GM21423 (cell line): ENCODE data around the gene RHD.
"Not testable (repeated sequence)": the region's sequence is repeated elsewhere in the genome, so short reads cannot be mapped to it uniquely, and the experiment has no call there.

Source experiments
- ATAC-seq: cut with Tn5 transposase; IDR thresholded peaks from one replicate; pipeline ENCODE4 v1.9.1; 2021; ENCODE audit warnings: mild to moderate bottlenecking, moderate library complexity; ENCODE audit not compliant: unreplicated experiment

The RHD gene

DNA sequence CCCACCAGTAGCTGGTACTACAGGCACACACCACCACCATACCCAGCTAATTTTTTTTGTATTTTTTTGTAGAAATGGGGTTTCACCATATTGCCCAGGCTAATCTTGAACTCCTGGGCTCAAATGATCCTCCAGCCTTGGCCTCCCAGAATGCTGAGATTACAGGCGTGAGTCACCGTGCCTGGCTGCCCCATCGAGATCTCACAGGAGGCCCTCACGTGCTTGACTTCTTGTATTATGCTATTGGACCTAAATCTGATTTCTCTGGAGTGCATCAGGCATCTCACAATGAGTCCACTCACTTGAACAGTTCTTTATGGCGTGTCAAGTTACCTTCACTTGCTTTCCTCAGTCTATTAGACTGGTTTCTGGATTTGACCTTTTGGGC, 15.7 kb upstream of the RHD start:
- ATAC-seq = no peak

DNA sequence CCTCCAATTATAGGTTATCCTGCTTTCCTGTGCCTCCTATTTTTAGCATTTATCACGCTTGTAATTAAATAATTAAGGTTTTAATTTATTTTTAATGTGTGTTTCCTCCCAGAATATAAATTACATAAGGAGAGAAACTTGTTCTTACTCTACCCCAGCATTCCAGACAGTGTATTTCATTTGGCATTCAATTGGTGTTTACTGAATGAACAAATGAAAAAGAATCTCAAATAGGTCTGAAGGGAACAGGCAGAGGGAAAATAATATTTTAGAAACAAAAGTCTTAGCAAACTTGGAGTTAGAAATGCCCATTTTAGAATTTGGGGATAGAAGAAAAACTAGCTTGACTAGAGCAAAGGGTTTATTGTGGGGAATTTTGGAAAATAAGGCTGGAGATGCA, 15.1 kb upstream of the RHD start:
- no peak for ATAC-seq

DNA sequence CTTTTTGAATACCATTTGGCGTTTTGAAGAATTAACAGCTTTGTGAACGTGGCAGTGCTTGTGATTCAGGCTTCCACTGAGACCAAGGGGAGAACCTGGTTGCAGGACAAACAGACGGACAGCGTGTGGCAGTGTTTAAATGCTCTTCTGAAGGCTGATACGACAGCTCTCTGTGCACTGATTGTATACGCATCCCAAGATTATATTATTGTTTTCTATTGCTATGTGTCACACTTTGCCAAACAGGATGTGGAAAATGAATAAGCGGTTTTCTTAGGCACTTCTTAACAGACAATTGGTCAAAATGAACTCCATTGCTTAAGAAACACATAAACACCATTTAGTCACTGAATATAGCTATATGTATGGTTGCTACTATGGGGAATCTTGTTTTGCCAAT, 12.5 kb upstream of the RHD start:
- ATAC-seq = not testable (repeated sequence)

DNA sequence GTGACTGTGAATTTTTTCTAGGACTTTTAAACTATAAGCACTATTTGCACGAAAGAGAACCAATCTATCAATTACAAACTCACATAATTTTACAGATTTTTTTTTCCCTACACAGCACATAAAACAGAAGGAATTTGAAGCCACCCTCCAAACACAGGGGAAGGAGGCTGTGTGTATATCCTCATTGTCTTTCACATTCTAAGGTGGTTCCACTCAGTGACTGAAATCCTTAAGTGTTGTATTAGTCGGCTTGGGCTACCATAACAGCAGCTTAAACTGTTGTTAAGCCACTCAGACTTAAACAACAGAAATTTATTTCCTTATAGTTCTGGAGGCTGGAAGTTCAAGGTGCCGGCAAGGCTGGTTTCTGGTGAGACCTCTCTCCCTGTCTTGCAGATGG, 12.0 kb upstream of the RHD start:
- not testable (repeated sequence) for ATAC-seq

DNA sequence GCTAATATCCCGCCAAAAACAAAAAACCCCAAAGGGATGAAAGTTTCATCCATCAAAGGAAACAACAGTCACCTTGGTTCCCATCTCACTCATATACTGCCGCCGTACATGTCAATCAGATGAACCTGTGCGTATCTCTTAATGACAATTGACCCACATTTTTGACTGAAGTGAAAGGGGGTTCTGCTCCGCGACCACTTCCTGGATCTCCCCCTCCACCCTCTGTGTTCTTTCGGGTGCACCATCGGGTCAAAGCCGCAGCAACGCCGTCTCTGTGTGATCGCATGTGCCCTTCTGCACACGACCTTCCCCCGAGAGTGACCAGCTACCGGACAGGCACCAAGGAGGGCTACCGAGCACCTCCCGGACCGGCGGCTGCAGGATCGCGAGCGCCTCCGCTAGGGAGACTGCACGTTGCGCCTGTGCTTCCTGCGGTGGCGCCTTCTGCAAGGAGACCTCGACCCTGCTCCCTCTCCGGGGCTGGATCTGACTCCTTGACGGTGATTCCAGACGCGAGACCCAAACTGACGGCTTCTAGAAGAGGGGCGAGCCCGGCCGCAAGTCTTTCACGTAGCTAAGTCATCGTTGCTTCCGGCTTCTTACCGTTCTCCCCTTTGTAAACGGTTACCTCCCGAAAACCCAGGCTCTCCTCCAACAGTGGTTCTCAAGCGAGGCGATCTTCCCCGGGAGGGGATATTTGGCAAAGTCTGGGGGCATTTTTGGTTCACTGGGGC, 5.6 kb upstream of the RHD start:
- ATAC-seq = peak; percentile 24

DNA sequence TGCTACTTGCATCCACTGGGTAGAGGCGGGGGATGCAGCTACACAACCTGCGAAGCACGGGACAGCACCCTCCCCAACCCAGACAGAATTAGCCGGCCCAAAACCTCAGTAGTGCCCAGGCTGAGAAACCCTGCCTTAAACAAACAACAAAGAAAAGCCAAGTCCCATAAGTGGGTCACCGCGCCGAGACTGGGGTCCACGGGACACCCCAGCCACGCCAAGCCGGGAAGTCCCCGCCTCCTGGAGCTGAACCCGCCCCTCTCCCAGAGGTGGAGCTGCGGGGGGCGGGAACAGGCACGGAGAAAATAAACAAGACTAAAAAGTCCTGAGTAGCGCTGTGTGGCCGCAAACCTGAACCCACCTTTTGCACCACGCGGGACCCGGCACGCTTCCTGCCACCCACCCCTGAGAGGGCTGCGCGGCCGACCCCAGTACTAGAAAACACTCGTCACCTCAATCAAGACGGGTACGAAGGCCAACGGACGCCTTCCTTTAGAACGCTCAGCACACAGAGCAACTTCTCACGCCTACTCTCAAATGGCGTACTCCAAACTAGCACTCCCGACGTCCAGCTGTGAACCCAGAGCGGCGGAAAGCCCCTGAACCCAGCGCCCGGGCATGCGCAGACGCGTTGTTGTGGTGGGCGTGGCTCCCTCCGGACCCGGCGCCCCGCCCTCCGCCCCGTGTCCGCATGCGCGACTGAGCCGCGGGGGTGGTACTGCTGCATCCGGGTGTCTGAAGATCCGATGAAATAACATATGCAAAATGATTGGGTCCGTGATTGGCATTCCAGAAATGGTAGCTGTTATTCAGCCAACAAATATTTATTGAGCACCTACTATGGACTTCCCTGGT, 4.8 kb upstream of the RHD start:
- ATAC-seq = peak; percentile 67

DNA sequence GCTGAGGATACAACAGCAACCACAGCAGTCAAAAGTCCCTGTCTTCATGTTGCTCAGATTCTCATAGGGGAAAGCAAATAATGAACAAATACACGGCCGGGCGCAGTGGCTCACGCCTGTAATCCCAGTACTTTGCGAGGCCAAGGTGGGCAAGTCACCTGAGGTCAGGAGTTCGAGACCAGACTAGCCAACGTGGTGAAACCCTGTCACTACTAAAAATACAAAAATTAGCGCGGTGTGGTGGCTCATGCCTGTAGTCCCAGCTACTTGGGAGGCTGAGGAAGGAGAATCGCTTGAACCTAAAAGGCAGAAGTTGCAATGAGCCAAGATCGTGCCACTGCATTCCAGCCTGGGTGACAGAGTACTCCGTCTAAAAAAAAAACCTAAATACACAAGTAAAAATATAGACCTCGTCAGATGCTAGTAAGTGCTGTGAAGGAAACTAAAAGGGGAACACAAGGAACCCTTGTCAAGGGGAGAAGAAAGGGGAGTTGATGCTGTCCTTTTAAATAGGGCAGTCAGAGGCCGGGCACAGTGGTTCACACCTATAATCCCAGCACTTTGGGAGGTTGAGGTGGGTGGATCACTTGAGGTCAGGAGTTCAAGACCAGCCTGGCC, 4.1 kb upstream of the RHD start:
- not testable (repeated sequence) for ATAC-seq

DNA sequence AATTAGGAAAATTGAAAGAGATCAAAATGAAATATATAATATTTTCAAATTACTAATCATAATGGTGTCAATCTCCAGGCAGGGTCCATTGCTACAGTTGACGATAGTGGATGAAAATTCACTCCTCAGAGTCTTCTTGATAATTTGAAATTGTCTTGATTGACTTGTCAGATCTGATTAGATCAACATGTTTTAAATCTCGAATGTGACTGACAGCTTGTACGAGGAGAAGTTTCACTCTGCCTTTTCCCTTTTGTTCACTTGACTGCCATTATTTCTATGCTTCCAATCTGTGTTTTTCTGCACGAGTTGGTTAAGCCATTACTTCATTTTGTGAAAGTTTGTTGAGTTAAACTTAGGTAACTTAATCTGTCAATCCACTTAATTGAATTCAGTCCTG, 3.3 kb downstream of the RHD start:
- ATAC-seq = not testable (repeated sequence)

DNA sequence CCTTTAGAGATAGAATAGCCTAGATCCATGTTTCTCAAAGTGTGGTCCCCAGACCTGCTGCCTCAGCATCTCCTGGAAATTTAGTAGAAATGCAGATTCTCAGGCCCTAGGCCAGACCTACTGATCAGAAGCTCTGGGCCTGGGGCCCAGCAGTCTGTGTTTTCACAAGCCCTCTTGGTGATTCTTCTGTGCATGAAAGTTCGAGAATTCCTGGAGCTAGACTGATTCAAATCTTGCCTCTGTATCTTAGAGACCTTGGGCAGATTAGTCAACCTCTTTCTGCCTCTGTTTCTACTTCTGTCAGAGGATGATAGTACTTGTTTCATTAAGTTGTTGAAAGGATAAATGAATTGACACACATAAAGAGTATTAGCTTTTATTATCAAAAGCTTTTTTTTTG, 5.0 kb downstream of the RHD start:
- ATAC-seq = not testable (repeated sequence)

DNA sequence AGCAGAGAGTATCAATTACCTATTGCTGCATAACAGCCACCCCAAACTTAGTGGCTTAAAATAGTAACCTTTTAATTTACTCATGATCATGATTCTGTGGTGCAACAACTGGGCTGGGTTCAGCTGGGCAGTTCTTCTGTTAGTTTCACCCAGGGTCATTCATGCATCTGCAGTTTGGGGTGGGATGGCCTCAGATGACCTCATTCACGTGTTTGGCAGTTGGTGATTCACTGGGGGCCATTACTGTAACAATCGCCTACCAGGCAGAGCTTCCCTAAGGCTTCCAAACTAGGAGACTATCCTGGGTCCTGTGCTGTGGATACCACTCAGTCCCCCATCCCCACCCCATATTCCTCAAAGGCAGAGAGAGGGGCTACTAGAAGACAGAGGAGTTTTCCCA, 6.0 kb downstream of the RHD start:
- not testable (repeated sequence) for ATAC-seq

DNA sequence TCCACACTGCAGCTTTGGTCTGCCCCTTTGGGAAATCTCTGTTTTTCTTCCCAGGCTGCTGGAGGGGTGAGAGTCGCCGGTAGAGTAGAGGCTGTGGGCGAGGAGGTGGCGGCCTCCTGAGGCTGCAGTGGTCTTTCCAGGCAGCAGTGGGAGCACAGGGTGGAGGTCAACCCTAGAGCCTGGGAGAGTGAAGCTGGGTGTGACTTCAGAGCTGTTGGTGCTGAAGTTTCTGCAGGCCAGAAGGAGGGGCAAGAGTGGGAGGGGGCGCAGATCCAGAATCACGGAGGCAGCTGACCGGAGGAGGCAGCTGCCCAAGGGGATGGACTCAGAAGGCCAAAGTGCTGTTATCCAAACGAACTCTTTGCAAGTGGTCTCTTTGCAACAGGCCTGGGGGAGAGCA, 6.5 kb downstream of the RHD start:
- not testable (repeated sequence) for ATAC-seq

DNA sequence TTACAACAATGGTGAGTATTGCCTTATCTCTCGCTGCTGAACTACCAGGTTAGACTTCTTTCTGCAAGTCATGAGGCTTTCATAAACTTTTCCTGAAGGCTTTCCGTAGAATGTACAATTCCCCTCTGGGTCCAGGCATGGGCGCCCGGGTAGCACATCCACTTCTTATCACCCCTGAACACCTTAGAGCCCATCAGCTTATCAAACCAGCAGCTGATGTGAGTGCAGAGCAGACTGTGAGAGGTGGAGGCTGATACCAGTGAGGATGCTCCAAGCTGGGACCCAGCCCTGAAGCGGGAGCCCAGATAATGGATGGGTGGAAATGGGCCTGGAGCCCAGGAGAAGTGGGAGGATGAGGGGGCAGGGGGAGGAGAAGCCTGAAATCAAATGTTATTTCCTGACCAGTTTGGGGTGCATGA, 7.4 kb downstream of the RHD start:
- ATAC-seq = not testable (repeated sequence)

DNA sequence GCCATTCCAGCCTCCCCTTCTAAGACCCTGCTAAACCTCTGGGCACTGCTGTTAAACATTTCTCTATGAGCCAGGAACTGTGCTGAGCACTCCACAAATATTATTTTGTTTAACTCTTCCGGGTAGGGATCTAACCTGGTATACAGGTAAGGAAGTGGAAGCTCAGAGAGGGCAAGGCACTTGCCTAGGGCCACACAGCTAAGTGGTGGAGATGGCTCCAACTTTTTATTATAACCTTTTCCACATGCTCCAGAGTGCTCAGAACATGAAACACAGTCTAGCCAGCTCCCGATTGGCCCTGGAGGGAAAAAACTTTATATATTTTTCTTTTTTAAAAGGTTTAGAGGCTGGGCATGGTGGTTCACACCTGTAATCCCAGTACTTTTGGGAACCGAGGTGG, 13.6 kb downstream of the RHD start:
- ATAC-seq = not testable (repeated sequence)

DNA sequence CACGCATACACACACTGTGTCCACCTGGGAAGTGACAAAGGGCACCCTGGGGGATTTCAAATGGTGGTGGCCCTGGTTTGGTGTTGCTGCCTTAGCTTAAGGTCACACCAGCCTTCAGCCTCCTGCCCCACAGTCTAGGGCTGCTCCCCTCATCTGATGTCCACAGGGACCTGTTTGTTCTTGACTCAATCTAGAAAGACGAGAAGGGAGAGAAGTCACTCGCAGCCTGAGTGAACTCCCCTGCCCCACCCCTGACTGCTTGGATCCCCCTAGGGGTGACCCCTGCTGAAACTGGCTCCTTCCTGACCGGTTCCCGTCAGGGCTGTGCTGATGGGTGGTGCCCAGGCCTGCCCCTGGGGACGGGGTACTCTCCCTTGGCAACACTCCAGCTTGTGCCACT, 14.9 kb downstream of the RHD start:
- ATAC-seq = not testable (repeated sequence)

DNA sequence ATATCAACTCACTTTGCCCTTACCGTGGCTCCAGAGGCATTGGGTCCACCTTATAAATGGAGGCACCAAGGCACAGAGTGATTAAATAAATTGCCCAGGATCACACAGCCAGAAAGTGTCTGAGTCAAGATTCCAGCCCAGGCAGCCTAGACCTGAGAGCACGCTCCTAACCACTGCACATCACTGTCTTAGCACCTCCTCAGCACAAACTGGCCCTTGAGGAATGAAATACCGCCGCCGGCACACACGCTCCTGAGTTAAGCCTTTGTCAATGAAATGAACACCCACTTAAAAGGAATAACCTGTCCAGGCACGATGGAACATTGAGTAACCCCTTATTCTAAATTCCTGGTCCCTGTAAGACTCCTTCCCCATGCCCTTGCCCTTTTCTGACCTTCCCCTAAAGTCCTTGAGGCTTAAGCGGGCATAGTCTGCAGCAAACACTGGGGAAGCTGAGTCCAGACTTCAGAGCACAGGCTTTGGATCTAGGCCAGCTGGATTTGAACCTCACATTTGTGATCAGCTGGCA, 16.3 kb downstream of the RHD start:
- not testable (repeated sequence) for ATAC-seq

DNA sequence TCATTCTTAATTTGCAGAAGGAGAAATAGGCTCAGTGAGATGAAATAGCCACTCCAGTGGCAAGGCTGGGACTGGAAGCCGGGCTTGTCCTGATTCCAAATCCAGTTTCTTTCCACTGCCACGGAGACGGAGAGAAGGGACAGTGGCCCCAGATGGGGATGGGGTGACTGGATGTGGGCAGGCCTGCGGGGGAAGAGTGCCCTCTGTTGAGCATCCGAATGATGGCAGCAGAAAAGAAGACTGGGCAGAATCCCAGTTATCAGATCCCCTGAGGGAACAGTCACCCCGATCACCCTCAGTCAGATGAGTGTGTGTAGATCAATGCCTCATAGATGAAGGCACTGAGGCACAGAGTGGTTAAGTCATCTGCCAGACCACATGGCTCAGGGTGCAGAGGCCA, 17.7 kb downstream of the RHD start:
- not testable (repeated sequence) for ATAC-seq

DNA sequence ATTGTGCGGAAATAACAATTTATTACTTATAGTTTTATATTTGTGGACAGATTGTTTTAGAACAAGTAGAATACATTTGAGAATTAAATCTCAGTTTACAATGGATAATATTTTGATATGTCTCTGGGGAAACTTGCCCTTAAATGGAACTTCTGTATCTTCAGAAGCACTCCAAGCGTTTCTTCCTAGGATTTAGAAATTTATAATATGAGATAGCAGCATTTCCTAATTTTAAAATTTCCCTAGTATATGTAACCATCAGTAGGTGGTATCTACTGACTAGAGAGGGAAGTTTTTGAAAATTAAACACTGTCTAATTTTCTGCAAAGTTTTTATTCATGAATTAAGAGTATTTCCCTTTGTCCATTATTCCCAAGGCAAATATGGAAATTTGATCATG, 21.1 kb downstream of the RHD start:
- not testable (repeated sequence) for ATAC-seq

DNA sequence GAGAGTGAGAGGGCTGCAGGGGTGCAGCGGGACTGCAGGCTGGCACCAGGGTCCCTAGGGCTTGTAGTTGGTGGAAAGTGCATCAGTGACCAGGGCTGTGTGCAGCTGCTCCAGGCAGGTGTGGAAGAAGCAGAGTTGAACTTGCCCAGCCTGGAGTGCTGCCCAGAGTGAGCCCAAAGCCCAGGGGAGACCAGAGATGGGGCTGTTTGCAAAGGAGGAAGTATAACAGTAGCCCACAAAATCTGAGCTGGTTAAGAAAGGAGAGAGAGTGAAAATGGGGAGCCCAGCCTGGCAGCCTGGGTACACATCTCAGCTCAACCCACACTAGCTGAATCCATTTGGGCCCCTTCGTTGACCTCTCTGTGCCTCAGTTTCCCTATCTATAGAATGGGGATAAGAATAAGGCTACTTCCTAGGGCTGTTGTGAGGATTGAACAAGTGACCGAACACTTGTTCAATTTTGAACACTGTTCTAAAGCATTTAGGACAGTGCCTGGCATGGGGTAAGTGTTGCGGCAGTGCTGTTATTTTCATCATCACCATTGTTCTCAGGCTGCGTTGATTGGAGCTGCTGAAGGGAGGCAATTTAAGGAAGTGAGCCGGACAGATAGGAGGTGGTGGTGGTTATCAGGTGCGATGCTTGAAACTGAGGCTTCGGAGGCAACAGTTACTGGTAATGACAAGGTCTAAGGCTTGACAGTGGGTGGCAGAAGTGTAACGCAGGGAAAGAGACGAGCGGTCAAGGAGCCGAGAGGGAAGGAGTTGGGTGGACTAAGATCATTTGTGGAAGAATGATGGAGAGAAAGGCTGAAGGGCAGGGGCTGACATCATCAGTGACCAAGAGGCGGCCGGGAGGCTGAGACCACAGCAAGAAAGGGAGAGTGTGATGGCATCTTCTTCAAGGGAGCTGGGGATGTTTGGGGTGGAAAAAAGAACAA, 22.8 kb downstream of the RHD start:
- not testable (repeated sequence) for ATAC-seq

DNA sequence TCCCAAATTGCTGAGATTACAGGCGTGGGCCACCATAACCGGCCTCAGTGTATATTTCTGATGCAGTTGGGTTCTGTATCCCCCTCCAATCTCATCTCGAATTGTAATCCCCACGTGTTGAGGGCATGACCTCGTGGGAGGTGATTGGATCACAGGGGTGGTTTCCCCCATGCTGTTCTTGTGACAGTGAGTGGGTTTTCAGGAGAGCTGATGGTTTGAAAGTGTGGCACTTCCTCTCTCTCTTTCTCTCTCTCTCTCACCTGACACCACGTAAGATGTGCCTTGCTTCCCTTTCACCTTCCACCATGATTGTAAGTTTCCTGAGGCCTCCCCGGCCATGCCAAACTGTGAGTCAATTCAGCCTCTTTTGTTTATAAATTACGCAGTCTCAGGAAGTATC, 24.2 kb downstream of the RHD start:
- ATAC-seq = not testable (repeated sequence)

DNA sequence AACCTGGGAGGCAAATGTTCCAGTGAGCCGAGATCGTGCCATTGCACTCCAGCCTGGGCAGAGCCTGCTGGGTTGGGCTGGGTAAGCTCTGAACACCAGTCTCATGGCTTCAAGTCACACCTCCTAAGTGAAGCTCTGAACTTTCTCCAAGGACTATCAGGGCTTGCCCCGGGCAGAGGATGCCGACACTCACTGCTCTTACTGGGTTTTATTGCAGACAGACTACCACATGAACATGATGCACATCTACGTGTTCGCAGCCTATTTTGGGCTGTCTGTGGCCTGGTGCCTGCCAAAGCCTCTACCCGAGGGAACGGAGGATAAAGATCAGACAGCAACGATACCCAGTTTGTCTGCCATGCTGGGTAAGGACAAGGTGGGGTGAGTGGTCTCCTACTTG, 28.4 kb downstream of the RHD start:
- ATAC-seq = not testable (repeated sequence)
